ENCODE measurements around the gene TSPAN19. TPM values are rescaled to one million over a fixed set of nuclear protein-coding genes. Genes with fewer than 3 reads are reported as not detected.

TSPAN19 gene
- total RNA-seq, 3 donors from 2014 or later: not detected

- DNase-seq (ENCODE audit: low spot score in 2 of 2): no peak
- no peak overlapping the region for H3K27ac ChIP-seq
- no peaks in the 10 kb centered on the region for H3K36me3 ChIP-seq
- TF ChIP-seq POLR2AphosphoS5 (IDR thresholded peaks at IDR 0.05) (no peak), CTCF (IDR thresholded peaks at IDR 0.05) (no peak), POLR2A (IDR thresholded peaks at IDR 0.05) (no peak)
- H3K4me1 ChIP-seq: no peaks in the 10 kb centered on the region
- no peak overlapping the region for H3K4me3 ChIP-seq
- intact Hi-C loops (cut with DNase I; ENCODE audit: low total_unique reads): no loop called here
- H3K9me3 ChIP-seq: no peaks in the 10 kb centered on the region
- no peaks in the 10 kb centered on the region for H3K27me3 ChIP-seq
Measured at GRCh38 chr12:84995641-84996040, 40.4 kb downstream of the TSPAN19 start.

- Histone ChIP-seq H3K27ac (no peak overlapping the region), H3K27me3 (no peaks in the 10 kb centered on the region), H3K4me1 (no peaks in the 10 kb centered on the region), H3K9me3 (no peaks in the 10 kb centered on the region), H3K4me3 (no peak overlapping the region), H3K36me3 (no peaks in the 10 kb centered on the region)
- DNase-seq (ENCODE audit: low spot score in 2 of 2): no peak
- intact Hi-C loops (cut with DNase I; ENCODE audit: low total_unique reads): no loop called here
- TF ChIP-seq CTCF (IDR thresholded peaks at IDR 0.05): no peak
- TF ChIP-seq POLR2A (IDR thresholded peaks at IDR 0.05): no peak
- TF ChIP-seq POLR2AphosphoS5 (IDR thresholded peaks at IDR 0.05): no peak
Measured at GRCh38 chr12:84994426-84994825, 41.7 kb downstream of the TSPAN19 start.

GRCh38 chr12:84986586-84986985 is 49.5 kb downstream of the TSPAN19 start:
- H3K36me3 ChIP-seq: no peaks in the 10 kb centered on the region
- TF ChIP-seq POLR2AphosphoS5 (IDR thresholded peaks at IDR 0.05) (no peak), POLR2A (IDR thresholded peaks at IDR 0.05) (no peak), CTCF (IDR thresholded peaks at IDR 0.05) (no peak)
- no peak overlapping the region for H3K4me3 ChIP-seq
- no peak for DNase-seq (ENCODE audit: low spot score in 2 of 2)
- no peak overlapping the region for H3K27ac ChIP-seq
- intact Hi-C loops (cut with DNase I; ENCODE audit: low total_unique reads): no loop called here
- no peaks in the 10 kb centered on the region for H3K4me1 ChIP-seq
- H3K9me3 ChIP-seq: no peaks in the 10 kb centered on the region
- no peaks in the 10 kb centered on the region for H3K27me3 ChIP-seq

GRCh38 chr12:84986117-84986516 is 50.0 kb downstream of the TSPAN19 start:
- intact Hi-C loops (cut with DNase I; ENCODE audit: low total_unique reads): no loop called here
- Histone ChIP-seq H3K4me1 (no peaks in the 10 kb centered on the region), H3K36me3 (no peaks in the 10 kb centered on the region), H3K4me3 (no peak overlapping the region), H3K27ac (no peak overlapping the region), H3K9me3 (no peaks in the 10 kb centered on the region), H3K27me3 (no peaks in the 10 kb centered on the region)
- no peak for TF ChIP-seq CTCF (IDR thresholded peaks at IDR 0.05)
- DNase-seq (ENCODE audit: low spot score in 2 of 2): no peak

- Histone ChIP-seq H3K4me1 (no peaks in the 10 kb centered on the region), H3K27ac (no peak overlapping the region), H3K36me3 (no peaks in the 10 kb centered on the region), H3K27me3 (no peaks in the 10 kb centered on the region), H3K9me3 (no peaks in the 10 kb centered on the region), H3K4me3 (no peak overlapping the region)
- intact Hi-C loops (cut with DNase I; ENCODE audit: low total_unique reads): no loop called here
- DNase-seq (ENCODE audit: low spot score in 2 of 2): no peak
- TF ChIP-seq POLR2AphosphoS5 (IDR thresholded peaks at IDR 0.05): no peak
- TF ChIP-seq POLR2A (IDR thresholded peaks at IDR 0.05): no peak
- no peak for TF ChIP-seq CTCF (IDR thresholded peaks at IDR 0.05)
Measured at GRCh38 chr12:84983289-84983688, 52.8 kb downstream of the TSPAN19 start.

All from breast epithelium (tissue), 4 donors.